Endothelial cell of umbilical vein (primary cell): Measurements from ENCODE around the gene PLCD1. TPM values are rescaled to one million over a fixed set of nuclear protein-coding genes. Genes with fewer than 3 reads are reported as not detected.

Source experiments
- BruUV-seq: library from RNA; stranded (reverse); fragments of 400-500 nt; replicated peaks from 2 replicates; lab custom pipeline; 2021; lab: Mats Ljungman, UMichigan
- CTCF ChIA-PET: fragments of 300-600, 350-600 bp; sonication (Branson Sonifier 250); formaldehyde crosslinking; loops from one replicate; lab custom pipeline; 2021; ENCODE audit warnings: antibody characterized with exemption, inconsistent platforms; lab: Charles Lee
- POLR2A ChIA-PET: fragments of 300-600, 350-600 bp; sonication (Branson Sonifier 250); formaldehyde crosslinking; loops from one replicate; lab custom pipeline; 2021; ENCODE audit warnings: antibody characterized with exemption, inconsistent platforms; lab: Charles Lee
- DNase-seq: peaks from one replicate; pipeline ENCODE4 v3.0.0-alpha.2; 2011; ENCODE audit warnings: low read depth, low spot score
- FAIRE-seq: peaks from 2 replicates; lab custom pipeline; 2011; peaks lifted over from hg19 to GRCh38; lab: Jason Lieb, UNC
- H2AFZ ChIP-seq: 2 replicates; pipeline ENCODE4 v1.6.0; 2012; ENCODE audit warnings: low read depth, low read length, control low read depth, inconsistent platforms
- H3K27ac ChIP-seq: 2 replicates; pipeline ENCODE4 v1.5.1; 2011; ENCODE audit warnings: low read depth, mild to moderate bottlenecking, control low read depth, low read length, moderate library complexity; ENCODE audit not compliant: insufficient read depth
- H3K27me3 ChIP-seq, 2 experiments: 2 replicates each; pipeline versions ENCODE4 v1.6.0 to v1.6.1; 2011; ENCODE audit warnings: low read length in 2 of 2, mixed read lengths in 1 of 2; ENCODE audit not compliant: control insufficient read depth in 2 of 2, insufficient read depth in 2 of 2
- H3K36me3 ChIP-seq, 2 experiments: 2 replicates in 1 of 2; 3 replicates in 1 of 2; pipeline ENCODE4 v1.5.1; 2011; ENCODE audit warnings: low read length in 2 of 2, mild to moderate bottlenecking in 1 of 2, moderate library complexity in 1 of 2; ENCODE audit not compliant: control insufficient read depth in 2 of 2, insufficient read depth in 2 of 2; ENCODE audit errors: extremely low read depth in 1 of 2
- H3K4me1 ChIP-seq: 3 replicates; pipeline ENCODE4 v1.5.1; 2011; ENCODE audit warnings: mild to moderate bottlenecking, low read length; ENCODE audit not compliant: control insufficient read depth, insufficient read depth; ENCODE audit errors: extremely low read depth
- H3K4me2 ChIP-seq: 2 replicates; pipeline ENCODE4 v1.6.1; 2011; ENCODE audit warnings: low read length, control low read depth, mixed read lengths; ENCODE audit not compliant: insufficient read depth
- H3K4me3 ChIP-seq, 3 experiments: fragments of 200-600 bp in 1 of 3; sonication (generic), shearing (Covaris generic) in 1 of 3; replicated peaks in 1 of 3; 2 replicates each; pipeline ENCODE4 v1.5.1; 2011 to 2016; ENCODE audit warnings: control low read depth in 3 of 3, low read length in 3 of 3, mild to moderate bottlenecking in 2 of 3, inconsistent platforms in 1 of 3, low read depth in 1 of 3, moderate library complexity in 1 of 3; ENCODE audit not compliant: insufficient read depth in 1 of 3
- H3K79me2 ChIP-seq: 2 replicates; pipeline ENCODE4 v1.6.0; 2012; ENCODE audit warnings: low read length, inconsistent platforms; ENCODE audit not compliant: control insufficient read depth, insufficient read depth
- H3K9ac ChIP-seq: replicated peaks from 2 replicates; pipeline ENCODE3; 2011; ENCODE audit warnings: low read length, control low read depth; ENCODE audit not compliant: insufficient read depth; ENCODE audit errors: extremely low read depth
- H3K9me1 ChIP-seq: replicated peaks from 3 replicates; pipeline ENCODE4 v1.6.0; 2011; ENCODE audit warnings: mild to moderate bottlenecking, low read length; ENCODE audit not compliant: control insufficient read depth, insufficient read depth; ENCODE audit errors: extremely low read depth
- H3K9me3 ChIP-seq: replicated peaks from 2 replicates; pipeline ENCODE4 v1.5.1; 2012; ENCODE audit warnings: low read length, inconsistent platforms; ENCODE audit not compliant: control insufficient read depth, insufficient read depth
- H4K20me1 ChIP-seq: replicated peaks from 2 replicates; pipeline ENCODE3; 2011; ENCODE audit warnings: mild to moderate bottlenecking, low read length; ENCODE audit not compliant: control insufficient read depth, insufficient read depth; ENCODE audit errors: extremely low read depth
- CTCF ChIP-seq, 2 donors: IDR thresholded peaks; 1 replicate in 1 of 2; 2 replicates in 1 of 2; pipeline ENCODE4 v1.5.1; 2011; ENCODE audit warnings: low read length in 2 of 2, mild to moderate bottlenecking in 2 of 2, moderate library complexity in 2 of 2, control low read depth in 1 of 2, inconsistent platforms in 1 of 2, low read depth in 1 of 2; ENCODE audit not compliant: insufficient read depth in 1 of 2; ENCODE audit errors: extremely low read depth in 1 of 2
- EZH2 ChIP-seq: IDR thresholded peaks from 2 replicates; pipeline ENCODE4 v1.6.1; 2012; ENCODE audit warnings: borderline replicate concordance, low read depth, mild to moderate bottlenecking, moderate library complexity, low read length, inconsistent platforms; ENCODE audit not compliant: severe bottlenecking
- FOS ChIP-seq: IDR thresholded peaks from 2 replicates; pipeline ENCODE4 v1.6.1; 2011; ENCODE audit warnings: mild to moderate bottlenecking, low read length, moderate library complexity, borderline replicate concordance; ENCODE audit not compliant: insufficient read depth
- GATA2 ChIP-seq: IDR thresholded peaks from 2 replicates; pipeline ENCODE4 v1.7.0; 2011; ENCODE audit warnings: low read depth, mild to moderate bottlenecking, moderate library complexity, mixed read lengths, low read length; ENCODE audit not compliant: insufficient read length, insufficient read depth
- JUN ChIP-seq: IDR thresholded peaks from 2 replicates; pipeline ENCODE4 v1.6.1; 2011; ENCODE audit warnings: borderline replicate concordance, low read depth; ENCODE audit not compliant: insufficient read length, insufficient read depth
- MAX ChIP-seq: IDR thresholded peaks from 2 replicates; pipeline ENCODE4 v1.6.1; 2011; ENCODE audit not compliant: insufficient read depth, insufficient read length
- MYC ChIP-seq: IDR thresholded peaks from one replicate; pipeline ENCODE4 v1.6.1; 2011; ENCODE audit warnings: mild to moderate bottlenecking, low read depth, low read length
- POLR2A ChIP-seq: IDR thresholded peaks from 2 replicates; pipeline ENCODE4 v1.6.1; 2012; ENCODE audit warnings: low read depth, mild to moderate bottlenecking, control low read depth, low read length
- POLR2AphosphoS5 ChIP-seq: IDR thresholded peaks from 2 replicates; pipeline ENCODE4 v1.6.1; 2012; ENCODE audit warnings: low read depth, mild to moderate bottlenecking, control low read depth, low read length, moderate library complexity; ENCODE audit not compliant: insufficient read depth
- dilution Hi-C: fragments of 300-500 bp; cut with MboI; formaldehyde crosslinking; loops from one replicate; pipeline ENCODE4 v1.15.0; 2019; ENCODE audit warnings: low sequenced_read_pairs; ENCODE audit not compliant: extremely low pct_ligation_motif_present
- intact Hi-C: fragments of 100-400 bp; cut with micrococcal nuclease; formaldehyde crosslinking; loops from one replicate; pipeline ENCODE4 v1.10.0; 2022
- polyA plus RNA-seq, 4 experiments: library from polyadenylated mRNA; depleted of rRNA in 3 of 4; stranded (reverse) in 3 of 4; unstranded in 1 of 4; fragments of >200 nt; gene quantifications; 2 replicates each; pipeline versions ENCODE4 v1.2.1 to v1.2.3, GENCODE V29; 2011 to 2012; ENCODE audit warnings: missing spikeins in 1 of 4
- total RNA-seq: library from RNA; stranded (reverse); gene quantifications from 2 replicates; pipeline ENCODE4 v1.2.3, GENCODE V29; 2021

Gene PLCD1
- total and polyA plus RNA-seq, 2 donors (not counting 3 experiments of a cell fraction or from before 2014, with no cell fraction given): 12.6 to 15.3 TPM

GRCh38 chr3:37969596-37970100 lies 59.8 kb downstream of the PLCD1 start:
- peaks cover 7% of the 10 kb centered on the region for H3K4me1 ChIP-seq
- no peak overlapping the region for H3K4me2 ChIP-seq
- POLR2A ChIA-PET: no interaction called here
- no peak overlapping the region for H3K9ac ChIP-seq
- DNase-seq (no peak), FAIRE-seq (no peak)
- no peaks in the 10 kb centered on the region for H3K9me3 ChIP-seq
- H3K79me2 ChIP-seq: no peaks in the 10 kb centered on the region
- TF ChIP-seq GATA2 (no peak), EZH2 (no peak), CTCF (IDR thresholded peaks at IDR 0.05; ENCODE audit: extremely low read depth in 1 of 2, insufficient read depth in 1 of 2, low read depth in 1 of 2, low read length in 2 of 2) (no peak), POLR2A (no peak), POLR2AphosphoS5 (no peak), JUN (no peak), FOS (no peak), MAX (no peak), MYC (no peak)
- no peaks in the 10 kb centered on the region for H3K9me1 ChIP-seq
- H4K20me1 ChIP-seq: no peaks in the 10 kb centered on the region
- H3K4me3 ChIP-seq: no peak overlapping the region
- H3K27me3 ChIP-seq: no peaks in the 10 kb centered on the region
- BruUV-seq: no TSS peak
- H3K27ac ChIP-seq: no peak overlapping the region
- H3K36me3 ChIP-seq: peaks cover 0 to 1% of the 10 kb centered on the region in 2 experiments
- intact Hi-C loops (no loop called here), dilution Hi-C loops (no loop called here)
- H2AFZ ChIP-seq: no peak overlapping the region
- CTCF ChIA-PET: interaction anchor here (1.0 to 5.1 kb wide), 3 partner anchors 9 to 33 kb away, joined by 3 to 53 read pairs (median 38); no protein-coding TSS in a partner anchor
